ENCODE results near the gene COA1.

- TF ChIP-seq POLR2A (IDR thresholded peaks at IDR 0.05): no peak
- TF ChIP-seq, protein P1, sequence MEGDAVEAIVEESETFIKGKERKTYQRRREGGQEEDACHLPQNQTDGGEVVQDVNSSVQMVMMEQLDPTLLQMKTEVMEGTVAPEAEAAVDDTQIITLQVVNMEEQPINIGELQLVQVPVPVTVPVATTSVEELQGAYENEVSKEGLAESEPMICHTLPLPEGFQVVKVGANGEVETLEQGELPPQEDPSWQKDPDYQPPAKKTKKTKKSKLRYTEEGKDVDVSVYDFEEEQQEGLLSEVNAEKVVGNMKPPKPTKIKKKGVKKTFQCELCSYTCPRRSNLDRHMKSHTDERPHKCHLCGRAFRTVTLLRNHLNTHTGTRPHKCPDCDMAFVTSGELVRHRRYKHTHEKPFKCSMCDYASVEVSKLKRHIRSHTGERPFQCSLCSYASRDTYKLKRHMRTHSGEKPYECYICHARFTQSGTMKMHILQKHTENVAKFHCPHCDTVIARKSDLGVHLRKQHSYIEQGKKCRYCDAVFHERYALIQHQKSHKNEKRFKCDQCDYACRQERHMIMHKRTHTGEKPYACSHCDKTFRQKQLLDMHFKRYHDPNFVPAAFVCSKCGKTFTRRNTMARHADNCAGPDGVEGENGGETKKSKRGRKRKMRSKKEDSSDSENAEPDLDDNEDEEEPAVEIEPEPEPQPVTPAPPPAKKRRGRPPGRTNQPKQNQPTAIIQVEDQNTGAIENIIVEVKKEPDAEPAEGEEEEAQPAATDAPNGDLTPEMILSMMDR (IDR thresholded peaks at IDR 0.05): no peak
These were observed 73.7 kb downstream of the COA1 start for GRCh38 chr7:43655584-43655983.
